Activated naive CD4-positive, alpha-beta T cell treated with anti-CD3 and anti-CD28 coated beads for 36 hours (primary cell): ENCODE results near the gene TAF1. TPM values are rescaled to one million over a fixed set of nuclear protein-coding genes. Genes with fewer than 3 reads are reported as not detected.

Source experiments
- total RNA-seq, 2 experiments: library from RNA; stranded (reverse); gene quantifications; one replicate each; pipeline ENCODE4 v1.2.3, GENCODE V29; 2021

Gene TAF1
- total RNA-seq, 2 experiments from 2014 or later, result 24.0 to 27.2 TPM

Other genes starting within 250 kb of the TAF1 start
- gene MED12, start 247.8 kb upstream of the TAF1 start, total RNA-seq, result 10 to 100 TPM; 43.5 to 43.6 TPM
- under 1 TPM; 0.60 to 0.81 TPM for gene NLGN3, start 221.5 kb upstream of the TAF1 start, total RNA-seq
- gene GJB1, start 143.1 kb upstream of the TAF1 start, total RNA-seq, result not detected
- 1 to 10 TPM; 7.7 to 8.2 TPM for gene ZMYM3, start 112.2 kb upstream of the TAF1 start, total RNA-seq
- gene NONO, start 82.7 kb upstream of the TAF1 start, total RNA-seq, result 100 to 1,000 TPM; 490 to 531 TPM
- 1 to 10 TPM; 4.4 to 5.1 TPM for gene ITGB1BP2, start 64.6 kb upstream of the TAF1 start, total RNA-seq
- gene OGT, start 166.7 kb downstream of the TAF1 start, total RNA-seq, result 100 to 1,000 TPM; 307 to 323 TPM
- 1 to 10 TPM; 2.8 to 2.9 TPM for gene GCNA, start 212.1 kb downstream of the TAF1 start, total RNA-seq